Prostate gland (tissue), 2 donors: ENCODE measurements around the gene RBM12. TPM values are rescaled to one million over a fixed set of nuclear protein-coding genes. Genes with fewer than 3 reads are reported as not detected.

ENCODE experiments used
- DNase-seq: peaks from one replicate; pipeline ENCODE4 v3.0.0-alpha.2; 2019; ENCODE audit warnings: low spot score
- H3K27ac ChIP-seq, 2 donors: fragments of 200-600 bp; sonication (generic); 2 replicates each; pipeline ENCODE4 v1.5.1; 2017 to 2019
- H3K27me3 ChIP-seq: fragments of 200-600 bp; sonication (generic); replicated peaks from 2 replicates; pipeline ENCODE4 v1.5.1; 2019; ENCODE audit not compliant: insufficient read depth
- H3K36me3 ChIP-seq, 2 donors: fragments of 200-600 bp; sonication (generic); 1 replicate in 1 of 2; 2 replicates in 1 of 2; pipeline versions ENCODE4 v1.5.1 to v1.8.1; 2017 to 2019
- H3K4me1 ChIP-seq: fragments of 200-600 bp; sonication (generic); replicated peaks from 2 replicates; pipeline ENCODE4 v1.5.1; 2019
- H3K4me3 ChIP-seq, 2 donors: fragments of 200-600 bp; sonication (generic); 2 replicates each; pipeline ENCODE4 v1.5.1; 2017 to 2019
- H3K9me3 ChIP-seq: fragments of 200-600 bp; sonication (generic); 2 replicates; pipeline ENCODE4 v1.5.1; 2017
- CTCF ChIP-seq, 4 experiments: fragments of 200-600 bp in 2 of 4; fragments of 450-650 bp in 2 of 4; sonication (generic) in 2 of 4; IDR thresholded peaks; 1 replicate in 3 of 4; 2 replicates in 1 of 4; pipeline ENCODE4 v1.5.1; 2016 to 2019; ENCODE audit warnings: antibody characterized with exemption in 4 of 4, mild to moderate bottlenecking in 2 of 4, moderate library complexity in 2 of 4
- POLR2A ChIP-seq: fragments of 450-650 bp; IDR thresholded peaks from one replicate; pipeline ENCODE4 v1.6.1; 2016; ENCODE audit warnings: antibody characterized with exemption, mild to moderate bottlenecking
- POLR2AphosphoS5 ChIP-seq: sonication (generic); formaldehyde crosslinking; IDR thresholded peaks from one replicate; pipeline ENCODE4 v1.6.1; 2017; ENCODE audit warnings: antibody characterized with exemption
- WGBS: methylation state at CpG from one replicate; pipeline ENCODE4 v1.1.5; 2018; 5-methylcytosine and 5-hydroxymethylcytosine counted together
- intact Hi-C: fragments of 100-400 bp; cut with DNase I; formaldehyde crosslinking; loops from one replicate; pipeline ENCODE4 v1.14.2; 2022
- total RNA-seq, 2 donors: library from RNA; depleted of rRNA; stranded (reverse); fragments of >200 nt; gene quantifications; one replicate each; pipeline ENCODE4 v1.1.0, GENCODE V29; 2016

The RBM12 gene
- total RNA-seq, 2 donors from 2014 or later = 31.8 to 38.9 TPM

DNA sequence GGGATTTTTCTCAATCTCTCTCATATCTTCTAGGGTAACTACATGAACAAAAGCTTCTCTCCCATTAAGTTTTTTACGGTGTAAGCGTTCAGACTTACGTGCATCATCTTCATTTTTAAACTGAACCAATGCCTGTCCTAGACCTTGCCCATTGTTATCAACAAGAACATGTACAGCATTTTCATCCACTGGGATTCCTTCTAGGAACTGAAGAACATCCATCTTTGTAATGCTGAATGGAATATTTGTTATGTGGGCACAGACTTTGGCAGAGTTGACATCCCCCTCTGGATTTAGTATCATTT lies 11.3 kb downstream of the RBM12 start:
- Histone ChIP-seq H3K27ac (no peak overlapping the region), H3K27me3 (no peaks in the 10 kb centered on the region), H3K36me3 (peaks cover 6 to 11% of the 10 kb centered on the region in 2 donors), H3K4me1 (peaks cover 4% of the 10 kb centered on the region), H3K4me3 (no peak overlapping the region), H3K9me3 (no peaks in the 10 kb centered on the region)
- intact Hi-C loops = no loop called here
- DNase-seq = no peak
- TF ChIP-seq CTCF (IDR thresholded peaks at IDR 0.05) (no peak), POLR2AphosphoS5 (no peak), POLR2A (no peak)
- 94% methylated on average over 3 of the region's 3 CpGs for WGBS

DNA sequence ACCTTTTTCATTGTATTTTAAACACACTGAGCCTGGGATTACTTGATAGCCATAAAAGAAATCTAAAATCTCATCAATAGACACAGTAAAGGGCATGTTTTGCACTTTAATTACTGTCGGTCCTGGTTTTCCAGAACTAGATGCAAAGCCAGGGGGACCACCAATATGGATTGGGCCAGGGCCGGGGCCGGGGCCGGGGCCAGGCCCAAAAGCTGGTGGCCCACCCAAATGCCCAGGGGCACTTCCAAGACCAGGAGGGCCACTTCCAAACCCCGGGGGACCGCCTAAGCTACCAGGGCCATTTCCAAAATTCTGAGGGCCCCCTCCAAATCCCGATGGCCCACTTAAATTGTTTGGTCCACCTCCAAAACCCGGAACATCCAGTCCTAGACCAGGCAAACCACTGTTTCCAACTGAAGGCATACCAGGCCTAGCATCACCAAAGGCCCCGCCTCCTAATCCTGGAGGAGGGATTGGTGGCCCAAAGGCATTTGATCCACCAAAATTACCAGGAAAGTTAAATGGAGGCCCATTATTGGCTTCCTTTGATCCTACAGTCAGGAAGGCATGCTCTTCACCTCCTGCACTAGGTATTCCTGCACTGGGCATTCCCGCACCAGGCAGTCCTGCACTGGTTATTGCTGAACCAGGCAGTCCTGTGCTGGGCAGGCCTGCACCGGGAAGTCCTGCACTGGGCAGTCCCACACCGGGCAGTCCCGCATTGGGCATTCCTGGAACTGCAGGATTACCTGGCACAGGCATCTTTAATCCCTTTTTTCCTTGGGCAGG lies 11.9 kb downstream of the RBM12 start:
- H3K36me3 ChIP-seq = peaks cover 6 to 11% of the 10 kb centered on the region in 2 donors
- WGBS = 97% methylated on average over 13 of the region's 13 CpGs
- DNase-seq = no peak
- H3K4me1 ChIP-seq = no peaks in the 10 kb centered on the region
- H3K27me3 ChIP-seq = no peaks in the 10 kb centered on the region
- H3K9me3 ChIP-seq = no peaks in the 10 kb centered on the region
- intact Hi-C loops = no loop called here
- no peak overlapping the region for H3K4me3 ChIP-seq
- no peak overlapping the region for H3K27ac ChIP-seq
- no peak for TF ChIP-seq POLR2AphosphoS5
- TF ChIP-seq CTCF (IDR thresholded peaks at IDR 0.05) = no peak
- TF ChIP-seq POLR2A = no peak

DNA sequence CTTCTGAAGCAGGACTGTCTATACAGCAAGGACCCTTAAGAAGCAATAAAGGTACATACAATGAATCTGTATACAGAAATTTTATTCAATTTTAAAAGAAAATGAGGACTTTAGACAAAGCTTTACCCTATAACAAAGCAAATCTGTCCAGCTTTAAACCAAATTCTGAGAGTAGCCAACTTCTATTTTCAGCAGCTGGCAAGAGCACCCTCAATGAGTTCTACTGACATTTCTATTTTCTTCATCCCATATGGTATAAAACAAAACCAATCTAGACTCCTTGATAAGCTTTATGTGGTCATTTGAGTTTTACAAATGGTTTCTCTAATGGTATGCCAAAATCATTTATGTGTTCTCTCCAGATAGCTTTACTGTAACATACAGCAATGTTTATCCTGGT lies 12.7 kb downstream of the RBM12 start:
- intact Hi-C loops = no loop called here
- no peak overlapping the region for H3K27ac ChIP-seq
- H3K27me3 ChIP-seq = no peaks in the 10 kb centered on the region
- no peaks in the 10 kb centered on the region for H3K9me3 ChIP-seq
- DNase-seq = no peak
- H3K36me3 ChIP-seq = peaks cover 6 to 11% of the 10 kb centered on the region in 2 donors
- no peak overlapping the region for H3K4me3 ChIP-seq
- TF ChIP-seq CTCF (IDR thresholded peaks at IDR 0.05) = no peak
- TF ChIP-seq POLR2AphosphoS5 = no peak
- TF ChIP-seq POLR2A = no peak
- no peaks in the 10 kb centered on the region for H3K4me1 ChIP-seq

GRCh38 chr20:35650632-35651031 lies 14.1 kb downstream of the RBM12 start:
- Histone ChIP-seq H3K36me3 (peaks cover 6 to 11% of the 10 kb centered on the region in 2 donors), H3K27ac (no peak overlapping the region), H3K4me3 (no peak overlapping the region), H3K27me3 (no peaks in the 10 kb centered on the region), H3K4me1 (no peaks in the 10 kb centered on the region), H3K9me3 (no peaks in the 10 kb centered on the region)
- DNase-seq = no peak
- no peak for TF ChIP-seq CTCF (IDR thresholded peaks at IDR 0.05)
- intact Hi-C loops = no loop called here
- whole genome bisulfite sequencing = 63% methylated on average over 3 of the region's 3 CpGs

DNA sequence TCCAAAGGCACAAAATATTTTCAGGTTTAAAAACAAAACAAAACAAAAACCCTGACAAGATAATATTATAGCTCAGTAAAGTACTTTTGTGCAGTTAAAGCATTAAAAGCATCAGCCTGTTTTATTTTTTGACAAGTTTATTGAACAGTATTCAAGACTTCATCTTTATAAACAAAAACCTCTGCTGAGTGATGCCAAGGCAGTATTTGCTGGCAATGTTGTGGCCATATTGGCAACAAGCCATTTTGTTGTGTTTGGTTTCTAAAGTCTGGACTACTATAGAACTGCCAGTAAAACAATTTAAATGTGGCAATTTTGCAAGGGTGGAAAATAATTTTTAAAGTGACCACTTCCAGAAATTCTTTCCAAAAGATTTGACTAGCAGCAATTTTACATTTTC lies 15.9 kb downstream of the RBM12 start:
- intact Hi-C loops = no loop called here
- TF ChIP-seq POLR2AphosphoS5 (no peak), CTCF (IDR thresholded peaks at IDR 0.05) (no peak), POLR2A (no peak)
- no peak for DNase-seq
- no peaks in the 10 kb centered on the region for H3K9me3 ChIP-seq
- H3K36me3 ChIP-seq = peaks cover 0 to 2% of the 10 kb centered on the region in 2 donors
- H3K27ac ChIP-seq = no peak overlapping the region
- H3K4me1 ChIP-seq = no peaks in the 10 kb centered on the region
- no peak overlapping the region for H3K4me3 ChIP-seq
- H3K27me3 ChIP-seq = no peaks in the 10 kb centered on the region
